B cell (primary cell): ENCODE data around the gene FBXO5. TPM values are rescaled to one million over a fixed set of nuclear protein-coding genes. Genes with fewer than 3 reads are reported as not detected.

Source experiments
- ATAC-seq: fragments of 200-7000 bp; cut with Tn5 transposase; one replicate; pipeline ENCODE4 v1.10.0; 2021; ENCODE audit warnings: low read depth, mild to moderate bottlenecking, moderate number of reproducible peaks, moderate library complexity
- CTCF ChIA-PET: fragments of 350-600 bp; sonication (Branson Sonifier 250); formaldehyde crosslinking; loops from one replicate; lab custom pipeline; 2021; ENCODE audit warnings: antibody characterized with exemption, inconsistent platforms; lab: Charles Lee
- POLR2A ChIA-PET: fragments of 350-600 bp; sonication (Branson Sonifier 250); formaldehyde crosslinking; loops from one replicate; lab custom pipeline; 2021; ENCODE audit warnings: antibody characterized with exemption; lab: Charles Lee
- DNase-seq: peaks from one replicate; pipeline ENCODE4 v3.0.0; 2013
- H2AFZ ChIP-seq: 2 replicates; pipeline ENCODE4 v1.6.1; 2012; ENCODE audit warnings: mild to moderate bottlenecking, low read depth, low read length; ENCODE audit not compliant: insufficient read depth, poor library complexity, severe bottlenecking
- H3K27ac ChIP-seq, 2 donors: 1 replicate in 1 of 2; 2 replicates in 1 of 2; pipeline ENCODE4 v1.5.1; 2012 to 2013; ENCODE audit warnings: low read length in 2 of 2, mild to moderate bottlenecking in 2 of 2, moderate library complexity in 1 of 2
- H3K27me3 ChIP-seq, 4 experiments: fragments of 200-600 bp in 1 of 4; sonication (generic) in 1 of 4; replicated peaks in 1 of 4; 1 replicate in 2 of 4; 2 replicates in 2 of 4; pipeline versions ENCODE4 v1.6.1 to v1.7.0; 2013 to 2016; ENCODE audit warnings: low read length in 3 of 4, mild to moderate bottlenecking in 2 of 4, mixed read lengths in 1 of 4, moderate library complexity in 1 of 4; ENCODE audit not compliant: insufficient read depth in 4 of 4, control insufficient read depth in 3 of 4; ENCODE audit errors: control extremely low read depth in 1 of 4
- H3K36me3 ChIP-seq, 2 experiments: replicated peaks in 1 of 2; 1 replicate in 1 of 2; 2 replicates in 1 of 2; pipeline versions ENCODE4 v1.6.1 to v1.7.1; 2013; ENCODE audit warnings: low read length in 1 of 2; ENCODE audit not compliant: insufficient read depth in 2 of 2, control insufficient read depth in 1 of 2; ENCODE audit errors: control extremely low read depth in 1 of 2, extremely low read depth in 1 of 2
- H3K4me1 ChIP-seq, 2 donors: fragments of 200-600 bp in 1 of 2; sonication (generic) in 1 of 2; 1 replicate in 1 of 2; 2 replicates in 1 of 2; pipeline versions ENCODE4 v1.5.1 to v1.6.1; 2013 to 2017; ENCODE audit warnings: low read length in 2 of 2; ENCODE audit not compliant: control insufficient read depth in 2 of 2, insufficient read depth in 2 of 2
- H3K4me2 ChIP-seq: replicated peaks from 2 replicates; pipeline ENCODE3; 2012; ENCODE audit warnings: mild to moderate bottlenecking, low read depth, low read length; ENCODE audit not compliant: poor library complexity, severe bottlenecking
- H3K4me3 ChIP-seq, 5 experiments: fragments of 200-600 bp in 1 of 5; sonication (generic) in 1 of 5; 1 replicate in 3 of 5; 2 replicates in 2 of 5; pipeline versions ENCODE4 v1.5.1 to v1.7.0; 2011 to 2016; ENCODE audit warnings: low read length in 4 of 5, mild to moderate bottlenecking in 4 of 5, low read depth in 2 of 5, control low read depth in 1 of 5, moderate library complexity in 1 of 5; ENCODE audit not compliant: insufficient read depth in 1 of 5; ENCODE audit errors: control extremely low read depth in 1 of 5, extremely low read depth in 1 of 5
- H3K79me2 ChIP-seq: fragments of 200-600 bp; sonication (generic); one replicate; pipeline ENCODE4 v1.6.0; 2016; ENCODE audit warnings: low read length; ENCODE audit not compliant: control insufficient read depth, insufficient read depth
- H3K9ac ChIP-seq: fragments of 200-600 bp; sonication (generic); 2 replicates; pipeline ENCODE4 v1.6.1; 2017; ENCODE audit warnings: mild to moderate bottlenecking, low read length, moderate library complexity
- H3K9me3 ChIP-seq, 3 donors: one replicate each; pipeline versions ENCODE4 v1.6.1 to v1.7.1; 2013; ENCODE audit warnings: low read length in 2 of 3; ENCODE audit not compliant: control insufficient read depth in 2 of 3, insufficient read depth in 1 of 3; ENCODE audit errors: control extremely low read depth in 1 of 3
- H4K20me1 ChIP-seq: 2 replicates; pipeline ENCODE4 v1.6.0; 2012; ENCODE audit warnings: mild to moderate bottlenecking, low read length; ENCODE audit not compliant: insufficient read depth, control insufficient read depth, poor library complexity, severe bottlenecking
- H3K27ac Mint-ChIP-seq: one replicate; pipeline ENCODE4 v1.8.0; 2021; ENCODE audit warnings: mixed read lengths
- H3K27me3 Mint-ChIP-seq: one replicate; pipeline ENCODE4 v1.8.0; 2021; ENCODE audit warnings: mixed read lengths
- H3K4me1 Mint-ChIP-seq: one replicate; pipeline ENCODE4 v1.8.0; 2021; ENCODE audit warnings: mixed read lengths
- H3K4me3 Mint-ChIP-seq: one replicate; pipeline ENCODE4 v1.8.0; 2021; ENCODE audit warnings: mixed read lengths
- H3K9me3 Mint-ChIP-seq: one replicate; pipeline ENCODE4 v1.8.0; 2022; ENCODE audit warnings: mixed read lengths; ENCODE audit not compliant: insufficient read depth
- CTCF ChIP-seq: fragments of 200-600 bp; IDR thresholded peaks from one replicate; pipeline ENCODE4 v1.8.0; 2022; ENCODE audit warnings: antibody characterized with exemption, mild to moderate bottlenecking
- EZH2 ChIP-seq: IDR thresholded peaks from 2 replicates; pipeline ENCODE4 v1.6.1; 2012; ENCODE audit warnings: borderline replicate concordance, low read depth, mild to moderate bottlenecking, moderate library complexity, low read length; ENCODE audit not compliant: insufficient read depth, poor library complexity, severe bottlenecking
- WGBS: methylation state at CpG from one replicate; pipeline ENCODE4 v1.1.5; 2013; ENCODE audit warnings: missing lambda C conversion rate; ENCODE audit not compliant: insufficient coverage; 5-methylcytosine and 5-hydroxymethylcytosine counted together
- intact Hi-C: fragments of 100-400 bp; cut with micrococcal nuclease; formaldehyde crosslinking; loops from one replicate; pipeline ENCODE4 v1.10.0; 2022
- polyA plus RNA-seq: library from polyadenylated mRNA; depleted of rRNA; stranded (reverse); fragments of >200 nt; gene quantifications from 2 replicates; pipeline ENCODE4 v1.2.3, GENCODE V29; 2012
- total RNA-seq, 2 donors: library from RNA; stranded (reverse); fragments of 120-200 nt in 1 of 2; gene quantifications; 1 replicate in 1 of 2; 2 replicates in 1 of 2; pipeline versions ENCODE4 v1.2.3 to v1.2.4, GENCODE V29; 2013 to 2022

FBXO5 gene
- total and polyA plus RNA-seq, 2 donors (not counting 1 experiment from before 2014, with no cell fraction given), result 3.9 to 14.6 TPM

DNA sequence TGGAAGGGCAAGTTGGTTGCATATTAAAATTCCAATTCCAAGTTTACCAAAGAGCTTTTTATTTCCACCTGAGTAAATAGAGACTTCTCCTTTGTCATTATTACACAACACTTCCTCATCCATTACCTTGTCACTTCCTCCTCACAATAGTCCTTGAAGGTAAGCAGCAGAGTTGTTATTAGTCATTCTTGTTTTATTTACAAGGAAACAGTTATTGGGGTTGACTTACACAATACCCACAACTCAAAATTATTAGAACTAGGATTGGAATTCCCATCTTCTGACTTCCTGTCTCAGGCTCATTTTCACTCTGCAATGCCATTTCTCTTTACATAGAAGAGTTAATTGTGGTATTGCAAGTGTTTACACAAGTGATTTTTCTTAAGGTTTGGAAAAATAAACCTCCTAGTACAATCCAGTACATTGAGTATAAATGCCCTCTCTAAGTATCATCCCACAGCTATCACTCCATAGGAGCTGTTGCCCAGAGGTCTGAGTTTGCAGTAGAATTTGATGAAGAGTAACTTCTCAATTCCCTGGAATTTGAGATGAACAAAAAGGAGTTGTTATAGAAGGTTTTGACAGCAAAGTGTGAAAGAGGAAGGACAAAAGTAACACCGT, 48.6 kb upstream of the FBXO5 start:
- no peak overlapping the region for H2AFZ ChIP-seq
- intact Hi-C loops, result no loop called here
- H3K4me2 ChIP-seq, result no peak overlapping the region
- H3K36me3 ChIP-seq, result no peaks in the 10 kb centered on the region
- no peak overlapping the region for H3K27ac Mint-ChIP-seq
- H3K4me3 ChIP-seq, result no peak overlapping the region
- ChIA-PET CTCF (no interaction called here), POLR2A (no interaction called here)
- no peaks in the 10 kb centered on the region for H3K9me3 Mint-ChIP-seq
- no peaks in the 10 kb centered on the region for H3K4me1 ChIP-seq
- H3K27me3 Mint-ChIP-seq, result peaks cover 22% of the 10 kb centered on the region
- no peaks in the 10 kb centered on the region for H3K4me1 Mint-ChIP-seq
- H3K79me2 ChIP-seq, result no peaks in the 10 kb centered on the region
- no peak overlapping the region for H3K27ac ChIP-seq
- ATAC-seq (no peak), DNase-seq (no peak)
- no peaks in the 10 kb centered on the region for H4K20me1 ChIP-seq
- no peak overlapping the region for H3K9ac ChIP-seq
- no CpG with 5 or more reads among the region's 1 CpG for WGBS
- TF ChIP-seq CTCF (no peak), EZH2 (no peak)
- no peaks in the 10 kb centered on the region for H3K9me3 ChIP-seq
- no peak overlapping the region for H3K4me3 Mint-ChIP-seq
- peaks cover 0 to 4% (median 0%) of the 10 kb centered on the region in 4 experiments for H3K27me3 ChIP-seq

DNA sequence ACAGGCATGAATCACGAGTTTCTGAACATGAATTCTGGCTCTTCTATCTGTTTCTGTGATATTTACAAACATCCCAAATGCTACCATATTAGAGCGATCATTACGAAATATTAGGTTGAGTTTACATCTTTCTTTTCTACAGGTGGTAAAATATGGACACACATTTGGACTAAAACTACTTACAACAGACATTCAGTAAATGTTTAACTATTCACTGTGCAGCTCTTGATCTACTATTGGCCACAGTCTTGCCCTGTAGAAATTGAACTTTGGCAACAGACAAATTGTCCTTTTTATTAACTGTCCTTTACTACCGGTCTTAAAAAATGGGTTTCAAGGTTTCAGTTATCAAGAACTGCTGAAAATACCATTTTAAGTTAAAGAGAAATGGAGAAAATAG, 46.1 kb upstream of the FBXO5 start:
- no peaks in the 10 kb centered on the region for H3K9me3 Mint-ChIP-seq
- DNase-seq (no peak), ATAC-seq (no peak)
- H3K4me1 Mint-ChIP-seq, result no peaks in the 10 kb centered on the region
- no peak overlapping the region for H3K27ac ChIP-seq
- no peak overlapping the region for H3K27ac Mint-ChIP-seq
- POLR2A ChIA-PET, result no interaction called here
- H3K4me2 ChIP-seq, result no peak overlapping the region
- no peak for TF ChIP-seq EZH2
- no peak for TF ChIP-seq CTCF
- intact Hi-C loops, result no loop called here
- no peaks in the 10 kb centered on the region for H4K20me1 ChIP-seq
- no peak overlapping the region for H3K9ac ChIP-seq
- CTCF ChIA-PET, result no interaction called here
- H2AFZ ChIP-seq, result no peak overlapping the region
- no peaks in the 10 kb centered on the region for H3K36me3 ChIP-seq
- no peaks in the 10 kb centered on the region for H3K79me2 ChIP-seq
- no peak overlapping the region for H3K4me3 ChIP-seq
- peaks cover 27% of the 10 kb centered on the region for H3K27me3 Mint-ChIP-seq
- WGBS, result no CpG with 5 or more reads among the region's 4 CpGs
- no peaks in the 10 kb centered on the region for H3K9me3 ChIP-seq
- H3K4me3 Mint-ChIP-seq, result no peak overlapping the region
- peaks cover 0 to 4% (median 0%) of the 10 kb centered on the region in 4 experiments for H3K27me3 ChIP-seq
- H3K4me1 ChIP-seq, result peaks cover 0 to 3% of the 10 kb centered on the region in 2 donors
